MCF 10A (cell line): ENCODE data around the gene MEDAG. TPM values are rescaled to one million over a fixed set of nuclear protein-coding genes. Genes with fewer than 3 reads are reported as not detected.

Experiments
- BruUV-seq: library from RNA; stranded (reverse); fragments of 400-500 nt; replicated peaks from 2 replicates; lab custom pipeline; 2021; lab: Mats Ljungman, UMichigan
- CTCF ChIA-PET: fragments of 300-600 bp; sonication (Branson Sonifier 250); formaldehyde crosslinking; extraction: SDS; loops from one replicate; lab custom pipeline; 2021; ENCODE audit warnings: antibody characterized with exemption, inconsistent platforms; lab: Yijun Ruan, JAX
- POLR2A ChIA-PET: fragments of 300-600, 350-650 bp; sonication (Branson Sonifier 250); formaldehyde crosslinking; extraction: SDS; loops from one replicate; lab custom pipeline; 2020; ENCODE audit warnings: antibody characterized with exemption, inconsistent platforms; lab: Yijun Ruan, JAX
- DNase-seq: peaks from one replicate; pipeline ENCODE4 v3.0.0-alpha.2; 2018; ENCODE audit not compliant: unreplicated experiment
- H3K27ac Mint-ChIP-seq: one replicate; pipeline ENCODE4 v1.8.0; 2022; ENCODE audit warnings: mild to moderate bottlenecking, low read depth, mixed read lengths; ENCODE audit not compliant: unreplicated experiment
- H3K27me3 Mint-ChIP-seq: one replicate; pipeline ENCODE4 v1.8.0; 2022; ENCODE audit warnings: mixed read lengths; ENCODE audit not compliant: insufficient read depth, unreplicated experiment
- H3K36me3 Mint-ChIP-seq: one replicate; pipeline ENCODE4 v1.8.0; 2022; ENCODE audit warnings: mild to moderate bottlenecking, moderate library complexity, mixed read lengths; ENCODE audit not compliant: insufficient read depth, unreplicated experiment
- H3K4me1 Mint-ChIP-seq: one replicate; pipeline ENCODE4 v1.8.0; 2022; ENCODE audit warnings: mixed read lengths; ENCODE audit not compliant: insufficient read depth, unreplicated experiment
- H3K4me3 Mint-ChIP-seq: one replicate; pipeline ENCODE4 v1.8.0; 2022; ENCODE audit warnings: mild to moderate bottlenecking, moderate library complexity, mixed read lengths; ENCODE audit not compliant: unreplicated experiment
- H3K9me3 Mint-ChIP-seq: one replicate; pipeline ENCODE4 v1.8.0; 2022; ENCODE audit warnings: mixed read lengths; ENCODE audit not compliant: unreplicated experiment
- intact Hi-C: fragments of 100-400 bp; cut with micrococcal nuclease; formaldehyde crosslinking; loops from 2 replicates; pipeline ENCODE4 v1.14.1; 2022
- total RNA-seq: library from RNA; stranded (reverse); gene quantifications from 2 replicates; pipeline ENCODE4 v1.2.3, GENCODE V29; 2022
- TF ChIP-seq, protein P1 (sequence below): fragments of 200-600 bp; IDR thresholded peaks from one replicate; pipeline ENCODE4 v1.8.0; 2022; ENCODE audit warnings: antibody characterized with exemption, mild to moderate bottlenecking; ENCODE audit not compliant: unreplicated experiment

Gene MEDAG
- total RNA-seq, 1 experiment from 2014 or later, result not detected

DNA sequence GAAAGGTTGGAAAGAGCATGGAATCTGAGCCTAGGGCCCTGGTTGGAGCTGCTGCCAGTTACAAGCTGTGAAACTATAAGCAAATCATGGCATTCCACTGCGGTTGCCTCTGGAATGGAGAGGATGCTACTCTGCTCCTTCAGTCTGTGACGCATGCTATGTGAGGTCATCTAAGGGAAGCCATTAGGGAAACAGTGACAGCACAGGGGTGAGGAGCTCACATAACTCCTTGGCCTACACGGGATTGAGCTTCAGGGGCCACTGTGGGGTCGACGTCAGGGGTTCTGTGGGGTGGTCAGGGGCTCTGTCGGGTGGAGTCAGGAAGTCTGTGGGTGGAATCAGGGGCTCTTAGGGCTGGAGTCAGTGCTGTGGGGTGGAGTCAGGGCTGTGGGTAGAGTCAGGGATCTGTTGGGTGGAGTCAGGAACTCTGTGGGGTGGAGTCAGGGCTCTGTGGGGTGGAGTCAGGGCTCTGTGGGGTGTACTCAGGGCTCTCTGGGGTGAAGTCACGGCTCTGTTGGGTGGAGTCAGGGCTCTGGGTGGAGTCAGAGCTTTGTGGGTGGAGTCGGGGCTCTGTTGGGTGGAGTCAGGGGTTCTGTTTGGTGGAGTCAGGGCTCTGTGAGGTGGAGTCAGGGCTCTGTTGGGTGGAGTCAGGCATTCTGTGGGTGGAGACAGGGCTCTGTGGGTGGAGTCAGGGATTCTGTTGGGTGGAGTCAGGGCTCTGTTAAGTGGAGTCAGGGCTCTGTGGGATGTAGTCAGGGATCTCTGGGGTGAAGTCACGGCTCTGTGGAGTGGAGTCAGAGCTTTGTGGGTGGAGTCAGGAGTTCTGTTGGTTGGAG lies 35.8 kb upstream of the MEDAG start:
- Mint-ChIP-seq H3K9me3 (no peaks in the 10 kb centered on the region), H3K27ac (peak overlapping the region; percentile 74), H3K36me3 (no peaks in the 10 kb centered on the region), H3K27me3 (no peaks in the 10 kb centered on the region), H3K4me3 (no peak overlapping the region), H3K4me1 (peaks cover 20% of the 10 kb centered on the region)
- no TSS peak for BruUV-seq
- peak; percentile 73 for DNase-seq
- TF ChIP-seq, protein P1, sequence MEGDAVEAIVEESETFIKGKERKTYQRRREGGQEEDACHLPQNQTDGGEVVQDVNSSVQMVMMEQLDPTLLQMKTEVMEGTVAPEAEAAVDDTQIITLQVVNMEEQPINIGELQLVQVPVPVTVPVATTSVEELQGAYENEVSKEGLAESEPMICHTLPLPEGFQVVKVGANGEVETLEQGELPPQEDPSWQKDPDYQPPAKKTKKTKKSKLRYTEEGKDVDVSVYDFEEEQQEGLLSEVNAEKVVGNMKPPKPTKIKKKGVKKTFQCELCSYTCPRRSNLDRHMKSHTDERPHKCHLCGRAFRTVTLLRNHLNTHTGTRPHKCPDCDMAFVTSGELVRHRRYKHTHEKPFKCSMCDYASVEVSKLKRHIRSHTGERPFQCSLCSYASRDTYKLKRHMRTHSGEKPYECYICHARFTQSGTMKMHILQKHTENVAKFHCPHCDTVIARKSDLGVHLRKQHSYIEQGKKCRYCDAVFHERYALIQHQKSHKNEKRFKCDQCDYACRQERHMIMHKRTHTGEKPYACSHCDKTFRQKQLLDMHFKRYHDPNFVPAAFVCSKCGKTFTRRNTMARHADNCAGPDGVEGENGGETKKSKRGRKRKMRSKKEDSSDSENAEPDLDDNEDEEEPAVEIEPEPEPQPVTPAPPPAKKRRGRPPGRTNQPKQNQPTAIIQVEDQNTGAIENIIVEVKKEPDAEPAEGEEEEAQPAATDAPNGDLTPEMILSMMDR, result no peak
- intact Hi-C loops, result no loop called here
- ChIA-PET POLR2A (no interaction called here), CTCF (interaction anchor here (0.6 to 1.1 kb wide), 3 partner anchors 21 to 727 kb away, joined by 3 to 7 read pairs (median 4); no protein-coding TSS in a partner anchor)

DNA sequence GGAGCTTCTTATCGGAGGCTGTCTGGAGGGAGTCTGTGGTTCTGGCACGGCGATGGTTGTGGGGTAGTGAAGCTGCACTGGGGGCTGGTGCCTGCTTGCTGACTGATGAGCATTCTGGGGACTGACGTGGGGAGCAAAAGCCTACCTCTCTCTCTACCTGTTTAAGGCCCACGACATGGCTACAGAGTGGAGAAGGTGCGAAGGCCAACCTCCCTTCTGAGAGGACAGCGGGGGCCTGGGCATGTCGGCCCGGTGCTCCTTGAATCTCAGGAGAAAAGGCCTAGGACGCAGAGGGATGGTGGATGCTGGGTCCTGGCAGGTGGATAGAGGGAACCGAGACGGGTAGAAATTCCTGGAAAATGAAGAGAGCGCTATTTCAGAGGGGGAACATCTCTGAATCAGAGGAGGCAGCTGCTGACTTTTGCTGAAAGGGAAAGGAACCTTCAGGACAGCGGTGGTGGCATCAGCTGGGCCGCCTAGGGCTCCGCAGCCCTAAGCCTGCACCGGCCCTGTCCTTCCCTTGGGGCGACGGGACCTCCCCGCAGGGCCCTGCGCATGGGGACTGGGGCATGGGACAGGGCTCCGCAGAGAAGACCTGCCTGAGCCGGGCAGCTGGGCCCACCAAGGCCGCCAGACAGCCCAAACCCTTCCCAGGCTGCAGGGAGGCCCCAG lies 35.0 kb upstream of the MEDAG start:
- ChIA-PET CTCF (interaction anchor here (0.6 to 1.1 kb wide), 3 partner anchors 22 to 76 kb away, joined by 3 to 4 read pairs (median 3); no protein-coding TSS in a partner anchor), POLR2A (no interaction called here)

DNA sequence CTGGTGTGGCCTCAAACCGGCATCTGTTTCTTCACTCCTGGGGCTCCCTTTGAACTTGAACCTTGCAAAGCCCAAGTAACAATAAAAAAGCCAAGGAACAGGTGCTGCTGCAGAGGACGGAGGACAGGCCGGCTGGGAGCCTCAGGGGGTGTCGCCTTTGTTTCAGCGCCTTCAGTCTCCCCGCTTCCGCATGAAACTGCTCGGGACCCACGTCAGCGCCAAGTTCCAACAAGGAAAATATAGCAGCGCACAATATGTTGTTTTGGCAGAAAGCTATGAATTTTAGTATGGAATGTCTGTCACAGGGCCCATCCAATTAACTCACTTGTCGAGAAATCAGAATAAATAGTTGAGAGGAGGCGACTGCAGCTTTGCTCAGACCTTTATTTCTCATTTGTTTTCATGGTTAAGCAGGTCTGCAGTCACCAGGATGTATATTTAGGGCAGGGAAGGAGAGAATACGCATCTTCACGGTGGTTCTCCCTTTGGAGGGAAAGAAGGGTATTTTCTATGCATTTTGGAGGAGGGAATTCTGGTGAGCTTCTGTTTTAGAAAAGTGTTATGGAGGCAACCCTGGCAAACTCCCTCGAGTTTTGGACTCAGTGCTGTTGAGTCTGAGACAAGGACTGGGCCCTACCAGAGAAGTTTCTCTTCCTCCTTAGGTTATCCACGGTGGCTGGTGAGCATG lies 34.3 kb upstream of the MEDAG start:
- BruUV-seq, result no TSS peak
- Mint-ChIP-seq H3K27ac (no peak overlapping the region), H3K9me3 (no peaks in the 10 kb centered on the region), H3K4me3 (no peak overlapping the region), H3K4me1 (peaks cover 11% of the 10 kb centered on the region), H3K36me3 (no peaks in the 10 kb centered on the region), H3K27me3 (no peaks in the 10 kb centered on the region)
- TF ChIP-seq, protein P1, result no peak
- CTCF ChIA-PET, result interaction anchor here (0.6 to 0.8 kb wide), 2 partner anchors 67 to 173 kb away, joined by 3 to 4 read pairs; no protein-coding TSS in a partner anchor
- no peak for DNase-seq
- POLR2A ChIA-PET, result no interaction called here
- intact Hi-C loops, result no loop called here

More for the DNA sequence above, 35.0 kb upstream of the MEDAG start:
- Mint-ChIP-seq H3K27me3 (no peaks in the 10 kb centered on the region), H3K9me3 (no peaks in the 10 kb centered on the region), H3K4me1 (peaks cover 12% of the 10 kb centered on the region), H3K36me3 (no peaks in the 10 kb centered on the region), H3K27ac (peak overlapping the region; percentile 74), H3K4me3 (no peak overlapping the region)
- TF ChIP-seq, protein P1, result no peak
- no peak for DNase-seq
- intact Hi-C loops, result no loop called here
- BruUV-seq, result no TSS peak

DNA sequence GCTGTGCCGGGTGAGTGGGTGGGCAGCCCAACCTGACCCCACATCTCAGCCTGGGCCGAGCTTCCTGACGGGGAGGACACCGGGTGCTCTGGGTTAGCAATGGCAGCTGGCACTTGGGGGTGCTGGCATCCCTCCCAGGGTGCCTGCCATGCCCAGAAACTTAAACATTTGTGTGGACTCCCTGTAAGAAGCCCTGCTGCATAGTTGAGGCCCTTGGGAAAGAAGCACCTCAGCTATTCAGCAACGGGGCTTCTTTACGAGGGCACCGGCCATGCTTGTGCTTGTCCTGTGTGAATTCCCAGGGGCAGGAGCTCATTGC lies 33.8 kb upstream of the MEDAG start:
- peaks cover 11% of the 10 kb centered on the region for H3K4me1 Mint-ChIP-seq
- H3K4me3 Mint-ChIP-seq, result no peak overlapping the region
- H3K27me3 Mint-ChIP-seq, result no peaks in the 10 kb centered on the region
- H3K36me3 Mint-ChIP-seq, result no peaks in the 10 kb centered on the region
- ChIA-PET CTCF (interaction anchor here (0.8 kb wide), 1 partner anchor 172 kb away, joined by 4 read pairs; no protein-coding TSS in a partner anchor), POLR2A (no interaction called here)
- intact Hi-C loops, result no loop called here
- no TSS peak for BruUV-seq
- DNase-seq, result no peak
- TF ChIP-seq, protein P1, result no peak
- no peak overlapping the region for H3K27ac Mint-ChIP-seq
- no peaks in the 10 kb centered on the region for H3K9me3 Mint-ChIP-seq
